ENCODE measurements around the gene VAV2. TPM values are rescaled to one million over a fixed set of nuclear protein-coding genes. Genes with fewer than 3 reads are reported as not detected.

VAV2 gene
- polyA plus RNA-seq, 1 of the 3 experiments (the other 2 are of a cell fraction) = 14.9 TPM

GRCh38 chr9:133729617-133730281 lies 262.4 kb downstream of the VAV2 start:
- no peak overlapping the region for H2AFZ ChIP-seq (ENCODE audit: low read depth)
- H3K9ac ChIP-seq = no peak overlapping the region
- no peak overlapping the region for H3K4me3 ChIP-seq (ENCODE audit: low read depth in 2 of 2, low read length in 1 of 2)
- ChIA-PET CTCF (interaction anchor here (1.1 to 8.7 kb wide), 4 partner anchors 8 to 196 kb away, joined by 4 to 83 read pairs (median 29); partner anchors contain the start of gene SARDH), POLR2A (no interaction called here)
- no peaks in the 10 kb centered on the region for H3F3A ChIP-seq (replicated peaks; ENCODE audit: insufficient read depth)
- no peaks in the 10 kb centered on the region for H3K9me2 ChIP-seq
- H3K4me1 ChIP-seq (ENCODE audit: control insufficient read depth in 1 of 2, insufficient read depth in 2 of 2, low read depth in 1 of 2, low read length in 1 of 2) = peaks cover 0 to 5% of the 10 kb centered on the region in 2 experiments; a peak in 1 of 4 replicates
- H3K9me3 ChIP-seq = no peaks in the 10 kb centered on the region
- no peaks in the 10 kb centered on the region for H4K20me1 ChIP-seq (ENCODE audit: insufficient read depth)
- no peaks in the 10 kb centered on the region for H3K27me3 ChIP-seq (ENCODE audit: insufficient read depth)
- no peak overlapping the region for H3K4me2 ChIP-seq
- H3K36me3 ChIP-seq (replicated peaks in 1 of 2; ENCODE audit: control insufficient read depth in 1 of 2, insufficient read depth in 2 of 2, low read length in 1 of 2) = no peaks in the 10 kb centered on the region
- no peak for TF ChIP-seq TCF12 (IDR thresholded peaks at IDR 0.05)
- no peak for TF ChIP-seq MAX (IDR thresholded peaks at IDR 0.05; ENCODE audit: low read depth)
- no peak for TF ChIP-seq RCOR1 (IDR thresholded peaks at IDR 0.05; ENCODE audit: low read length)
- TF ChIP-seq FOXM1 (IDR thresholded peaks at IDR 0.05; ENCODE audit: low read depth) = no peak
- TF ChIP-seq CHD2 (IDR thresholded peaks at IDR 0.05; ENCODE audit: low read length, partially characterized antibody) = no peak
- TF ChIP-seq REST (IDR thresholded peaks at IDR 0.05; ENCODE audit: low read depth, low read length) = no peak
- TF ChIP-seq YY1 (IDR thresholded peaks at IDR 0.05; ENCODE audit: low read depth) = no peak
- no peak for TF ChIP-seq FOXJ3 (CRISPR knock-in tag; IDR thresholded peaks at IDR 0.05)
- TF ChIP-seq RFX5 (IDR thresholded peaks at IDR 0.05; ENCODE audit: low read length) = no peak
- no peak for TF ChIP-seq JUND (IDR thresholded peaks at IDR 0.05)
- TF ChIP-seq RAD21 (IDR thresholded peaks at IDR 0.05; ENCODE audit: low read length) = no peak
- TF ChIP-seq GATA2 (CRISPR knock-in tag; IDR thresholded peaks at IDR 0.05) = no peak
- TF ChIP-seq SIN3A (IDR thresholded peaks at IDR 0.05; ENCODE audit: borderline replicate concordance, low read depth, low read length) = no peak
- no peak for TF ChIP-seq FOSL2 (IDR thresholded peaks at IDR 0.05; ENCODE audit: borderline replicate concordance, low read depth)
- no peak for TF ChIP-seq NRF1 (IDR thresholded peaks at IDR 0.05; ENCODE audit: low read depth, low read length)
- no peak for TF ChIP-seq NFIC (IDR thresholded peaks at IDR 0.05; ENCODE audit: borderline replicate concordance)
- no peak for TF ChIP-seq PBX3 (IDR thresholded peaks at IDR 0.05)
- no peak for TF ChIP-seq EP300 (IDR thresholded peaks at IDR 0.05; ENCODE audit: borderline replicate concordance in 1 of 2, low read depth in 1 of 2, low read length in 1 of 2)
- no peak for TF ChIP-seq RXRA (IDR thresholded peaks at IDR 0.05; ENCODE audit: borderline replicate concordance, low read depth)
- no peak overlapping the region for H3K27ac ChIP-seq (ENCODE audit: low read depth in 2 of 2, low read length in 1 of 2)
- peak; percentile 15 for DNase-seq
- no peaks in the 10 kb centered on the region for H3K79me2 ChIP-seq (ENCODE audit: insufficient read depth)
- 81% methylated on average over 12 of the region's 19 CpGs for WGBS (ENCODE audit: low lambda C conversion rate)

Measured in SK-N-SH (cell line).